GM18907 (cell line): Measurements from ENCODE around the gene EPC1.

Experiments used
- ATAC-seq: cut with Tn5 transposase; IDR thresholded peaks from one replicate; pipeline ENCODE4 v1.9.1; 2021; ENCODE audit warnings: mild to moderate bottlenecking, moderate library complexity; ENCODE audit not compliant: unreplicated experiment

The EPC1 gene

GRCh38 chr10:32295027-32295426, 51.9 kb downstream of the EPC1 start:
- no peak for ATAC-seq

GRCh38 chr10:32293581-32293980, 53.4 kb downstream of the EPC1 start:
- ATAC-seq: no peak

GRCh38 chr10:32279795-32280194, 67.2 kb downstream of the EPC1 start:
- ATAC-seq: no peak

GRCh38 chr10:32273336-32273735, 73.6 kb downstream of the EPC1 start:
- no peak for ATAC-seq

GRCh38 chr10:32271617-32272016, 75.3 kb downstream of the EPC1 start:
- ATAC-seq: no peak

- ATAC-seq: no peak
Observed at GRCh38 chr10:32269343-32270100, 77.4 kb downstream of the EPC1 start.

GRCh38 chr10:32268788-32269187, 78.2 kb downstream of the EPC1 start:
- no peak for ATAC-seq

GRCh38 chr10:32266979-32267378, 80.0 kb downstream of the EPC1 start:
- ATAC-seq: no peak

- ATAC-seq: no peak
Observed at GRCh38 chr10:32266566-32266965, 80.4 kb downstream of the EPC1 start.

- ATAC-seq: no peak
Observed at GRCh38 chr10:32265756-32266155, 81.2 kb downstream of the EPC1 start.

GRCh38 chr10:32263300-32263699, 83.7 kb downstream of the EPC1 start:
- ATAC-seq: no peak

- no peak for ATAC-seq
Observed at GRCh38 chr10:32259551-32259950, 87.4 kb downstream of the EPC1 start.

- ATAC-seq: peak; percentile 76
Observed at GRCh38 chr10:32256613-32257437, 90.1 kb downstream of the EPC1 start.

- ATAC-seq: no peak
Observed at GRCh38 chr10:32253821-32254220, 93.1 kb downstream of the EPC1 start.

- no peak for ATAC-seq
Observed at GRCh38 chr10:32253276-32253675, 93.7 kb downstream of the EPC1 start.

- ATAC-seq: peak; percentile 86
Observed at GRCh38 chr10:32250489-32250888, 96.5 kb downstream of the EPC1 start.

GRCh38 chr10:32246685-32247084, 100.3 kb downstream of the EPC1 start:
- ATAC-seq: no peak

GRCh38 chr10:32245760-32246159, 101.2 kb downstream of the EPC1 start:
- no peak for ATAC-seq

- peak; percentile 56 for ATAC-seq
Observed at GRCh38 chr10:32244421-32245207, 102.3 kb downstream of the EPC1 start.

- ATAC-seq: no peak
Observed at GRCh38 chr10:32244011-32244410, 102.9 kb downstream of the EPC1 start.

GRCh38 chr10:32241946-32242345, 105.0 kb downstream of the EPC1 start:
- no peak for ATAC-seq
